Measurements from ENCODE around the gene ARL8B. TPM values are rescaled to one million over a fixed set of nuclear protein-coding genes. Genes with fewer than 3 reads are reported as not detected.

The ARL8B gene

GRCh38 chr3:5226783-5227182, 104.7 kb downstream of the ARL8B start:
- no peaks in the 10 kb centered on the region for H3K27me3 ChIP-seq (ENCODE audit: control insufficient read depth in 3 of 3, insufficient read depth in 3 of 3, low read depth in 1 of 3, low read length in 3 of 3)
- H3K4me3 ChIP-seq (ENCODE audit: low read length in 2 of 2), result no peak overlapping the region
- H2BK12ac ChIP-seq (ENCODE audit: low read length), result no peak overlapping the region
- H3K27ac ChIP-seq (replicated peaks; ENCODE audit: low read length), result no peak overlapping the region
- H4K8ac ChIP-seq (ENCODE audit: low read depth, low read length), result no peak overlapping the region
- H2BK5ac ChIP-seq (ENCODE audit: low read length), result no peak overlapping the region
- peaks cover 0 to 4% of the 10 kb centered on the region in 2 donors for H3K4me1 ChIP-seq (ENCODE audit: control insufficient read depth in 2 of 2, insufficient read depth in 1 of 2, low read depth in 1 of 2, low read length in 2 of 2)
- H2BK120ac ChIP-seq (ENCODE audit: low read depth, low read length), result no peak overlapping the region
- H3K18ac ChIP-seq (ENCODE audit: low read length), result no peak overlapping the region
- no peak overlapping the region for H2BK15ac ChIP-seq (ENCODE audit: low read length)
- no peak overlapping the region for H4K91ac ChIP-seq (ENCODE audit: low read depth, low read length, poor library complexity)
- H3K4me2 ChIP-seq (ENCODE audit: insufficient read depth, low read length, poor library complexity, severe bottlenecking), result no peak overlapping the region
- H3K36me3 ChIP-seq (replicated peaks in 1 of 2; ENCODE audit: control insufficient read depth in 2 of 2, insufficient read depth in 2 of 2, low read length in 2 of 2), result no peaks in the 10 kb centered on the region
- H3K9me3 ChIP-seq (replicated peaks in 1 of 2; ENCODE audit: control insufficient read depth in 2 of 2, insufficient read depth in 1 of 2, low read depth in 1 of 2, low read length in 2 of 2), result no peaks in the 10 kb centered on the region
- H3K9ac ChIP-seq (ENCODE audit: low read depth, low read length, poor library complexity), result no peak overlapping the region
- H3K79me1 ChIP-seq (ENCODE audit: low read depth, low read length), result no peaks in the 10 kb centered on the region
- H3K4ac ChIP-seq (ENCODE audit: low read length), result no peak overlapping the region
- no peak overlapping the region for H3K14ac ChIP-seq (ENCODE audit: low read length)
- no peak overlapping the region for H3K23ac ChIP-seq (ENCODE audit: low read depth, low read length, poor library complexity)
- WGBS, 2 donors (ENCODE audit: extremely low coverage in 2 of 2, insufficient read length in 2 of 2, insufficient replicate concordance in 1 of 2), result no CpG with 5 or more reads among the region's 6 CpGs
- H2AFZ ChIP-seq (ENCODE audit: low read length), result no peak overlapping the region
- no peak for DNase-seq (ENCODE audit: low spot score)
- H2AK5ac ChIP-seq (ENCODE audit: low read depth, low read length), result no peak overlapping the region

GRCh38 chr3:5227812-5228211, 105.7 kb downstream of the ARL8B start:
- Histone ChIP-seq H3K36me3 (replicated peaks in 1 of 2; ENCODE audit: control insufficient read depth in 2 of 2, insufficient read depth in 2 of 2, low read length in 2 of 2) (no peaks in the 10 kb centered on the region), H2BK120ac (ENCODE audit: low read depth, low read length) (peak overlapping the region; percentile 50), H2AK5ac (ENCODE audit: low read depth, low read length) (no peak overlapping the region), H3K79me1 (ENCODE audit: low read depth, low read length) (no peaks in the 10 kb centered on the region), H3K4ac (ENCODE audit: low read length) (no peak overlapping the region), H3K4me1 (ENCODE audit: control insufficient read depth in 2 of 2, insufficient read depth in 1 of 2, low read depth in 1 of 2, low read length in 2 of 2) (peaks cover 0 to 4% of the 10 kb centered on the region in 2 donors), H3K27me3 (ENCODE audit: control insufficient read depth in 3 of 3, insufficient read depth in 3 of 3, low read depth in 1 of 3, low read length in 3 of 3) (no peaks in the 10 kb centered on the region), H3K4me2 (ENCODE audit: insufficient read depth, low read length, poor library complexity, severe bottlenecking) (no peak overlapping the region), H3K4me3 (ENCODE audit: low read length in 2 of 2) (no peak overlapping the region), H3K14ac (ENCODE audit: low read length) (no peak overlapping the region), H2AFZ (ENCODE audit: low read length) (no peak overlapping the region), H2BK5ac (ENCODE audit: low read length) (no peak overlapping the region), H4K91ac (ENCODE audit: low read depth, low read length, poor library complexity) (no peak overlapping the region), H2BK15ac (ENCODE audit: low read length) (no peak overlapping the region), H3K18ac (ENCODE audit: low read length) (peak overlapping the region; percentile 58), H3K9me3 (replicated peaks in 1 of 2; ENCODE audit: control insufficient read depth in 2 of 2, insufficient read depth in 1 of 2, low read depth in 1 of 2, low read length in 2 of 2) (no peaks in the 10 kb centered on the region), H3K23ac (ENCODE audit: low read depth, low read length, poor library complexity) (no peak overlapping the region), H4K8ac (ENCODE audit: low read depth, low read length) (no peak overlapping the region), H2BK12ac (ENCODE audit: low read length) (peak overlapping the region; percentile 49), H3K9ac (ENCODE audit: low read depth, low read length, poor library complexity) (no peak overlapping the region), H3K27ac (replicated peaks; ENCODE audit: low read length) (no peak overlapping the region)
- DNase-seq (ENCODE audit: low spot score), result no peak
- no CpG with 5 or more reads among the region's 6 CpGs for WGBS, 2 donors (ENCODE audit: extremely low coverage in 2 of 2, insufficient read length in 2 of 2, insufficient replicate concordance in 1 of 2)

- H2AFZ ChIP-seq (ENCODE audit: low read length), result no peak overlapping the region
- H2BK15ac ChIP-seq (ENCODE audit: low read length), result no peak overlapping the region
- H3K18ac ChIP-seq (ENCODE audit: low read length), result no peak overlapping the region
- H2BK12ac ChIP-seq (ENCODE audit: low read length), result no peak overlapping the region
- H4K91ac ChIP-seq (ENCODE audit: low read depth, low read length, poor library complexity), result no peak overlapping the region
- no peak overlapping the region for H2BK5ac ChIP-seq (ENCODE audit: low read length)
- no CpG with 5 or more reads among the region's 2 CpGs for WGBS, 2 donors (ENCODE audit: extremely low coverage in 2 of 2, insufficient read length in 2 of 2, insufficient replicate concordance in 1 of 2)
- no peaks in the 10 kb centered on the region for H3K79me1 ChIP-seq (ENCODE audit: low read depth, low read length)
- H3K23ac ChIP-seq (ENCODE audit: low read depth, low read length, poor library complexity), result no peak overlapping the region
- no peak overlapping the region for H3K4me3 ChIP-seq (ENCODE audit: low read length in 2 of 2)
- H3K27ac ChIP-seq (replicated peaks; ENCODE audit: low read length), result no peak overlapping the region
- no peak for DNase-seq (ENCODE audit: low spot score)
- H3K4me2 ChIP-seq (ENCODE audit: insufficient read depth, low read length, poor library complexity, severe bottlenecking), result no peak overlapping the region
- H3K4ac ChIP-seq (ENCODE audit: low read length), result no peak overlapping the region
- no peaks in the 10 kb centered on the region for H3K9me3 ChIP-seq (replicated peaks in 1 of 2; ENCODE audit: control insufficient read depth in 2 of 2, insufficient read depth in 1 of 2, low read depth in 1 of 2, low read length in 2 of 2)
- no peak overlapping the region for H3K9ac ChIP-seq (ENCODE audit: low read depth, low read length, poor library complexity)
- H4K8ac ChIP-seq (ENCODE audit: low read depth, low read length), result no peak overlapping the region
- peaks cover 0 to 3% of the 10 kb centered on the region in 2 donors for H3K4me1 ChIP-seq (ENCODE audit: control insufficient read depth in 2 of 2, insufficient read depth in 1 of 2, low read depth in 1 of 2, low read length in 2 of 2)
- H2AK5ac ChIP-seq (ENCODE audit: low read depth, low read length), result no peak overlapping the region
- no peak overlapping the region for H3K14ac ChIP-seq (ENCODE audit: low read length)
- no peak overlapping the region for H2BK120ac ChIP-seq (ENCODE audit: low read depth, low read length)
- no peaks in the 10 kb centered on the region for H3K36me3 ChIP-seq (replicated peaks in 1 of 2; ENCODE audit: control insufficient read depth in 2 of 2, insufficient read depth in 2 of 2, low read length in 2 of 2)
- H3K27me3 ChIP-seq (ENCODE audit: control insufficient read depth in 3 of 3, insufficient read depth in 3 of 3, low read depth in 1 of 3, low read length in 3 of 3), result no peaks in the 10 kb centered on the region
Observed at GRCh38 chr3:5229414-5229813, 107.3 kb downstream of the ARL8B start.

Small RNAs within 50 kb of the gene (small RNA-seq; reads per million reads assigned to genes)
- gene AC090955.1 (ENCODE audit: insufficient read depth) (not detected), gene RF00019 (ENCODE audit: insufficient read depth) (not detected)

Measured in neuronal stem cell (in vitro differentiated cells).